GM19397 (cell line): ENCODE results near the gene ELMOD2.
"Not testable (repeated sequence)": the region's sequence is repeated elsewhere in the genome, so short reads cannot be mapped to it uniquely, and the experiment has no call there.

Experiments used
- ATAC-seq: cut with Tn5 transposase; IDR thresholded peaks from one replicate; pipeline ENCODE4 v1.9.1; 2021; ENCODE audit warnings: mild to moderate bottlenecking, moderate library complexity; ENCODE audit not compliant: unreplicated experiment

The ELMOD2 gene, protein sequence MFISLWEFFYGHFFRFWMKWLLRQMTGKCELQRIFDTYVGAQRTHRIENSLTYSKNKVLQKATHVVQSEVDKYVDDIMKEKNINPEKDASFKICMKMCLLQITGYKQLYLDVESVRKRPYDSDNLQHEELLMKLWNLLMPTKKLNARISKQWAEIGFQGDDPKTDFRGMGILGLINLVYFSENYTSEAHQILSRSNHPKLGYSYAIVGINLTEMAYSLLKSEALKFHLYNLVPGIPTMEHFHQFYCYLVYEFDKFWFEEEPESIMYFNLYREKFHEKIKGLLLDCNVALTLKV

DNA sequence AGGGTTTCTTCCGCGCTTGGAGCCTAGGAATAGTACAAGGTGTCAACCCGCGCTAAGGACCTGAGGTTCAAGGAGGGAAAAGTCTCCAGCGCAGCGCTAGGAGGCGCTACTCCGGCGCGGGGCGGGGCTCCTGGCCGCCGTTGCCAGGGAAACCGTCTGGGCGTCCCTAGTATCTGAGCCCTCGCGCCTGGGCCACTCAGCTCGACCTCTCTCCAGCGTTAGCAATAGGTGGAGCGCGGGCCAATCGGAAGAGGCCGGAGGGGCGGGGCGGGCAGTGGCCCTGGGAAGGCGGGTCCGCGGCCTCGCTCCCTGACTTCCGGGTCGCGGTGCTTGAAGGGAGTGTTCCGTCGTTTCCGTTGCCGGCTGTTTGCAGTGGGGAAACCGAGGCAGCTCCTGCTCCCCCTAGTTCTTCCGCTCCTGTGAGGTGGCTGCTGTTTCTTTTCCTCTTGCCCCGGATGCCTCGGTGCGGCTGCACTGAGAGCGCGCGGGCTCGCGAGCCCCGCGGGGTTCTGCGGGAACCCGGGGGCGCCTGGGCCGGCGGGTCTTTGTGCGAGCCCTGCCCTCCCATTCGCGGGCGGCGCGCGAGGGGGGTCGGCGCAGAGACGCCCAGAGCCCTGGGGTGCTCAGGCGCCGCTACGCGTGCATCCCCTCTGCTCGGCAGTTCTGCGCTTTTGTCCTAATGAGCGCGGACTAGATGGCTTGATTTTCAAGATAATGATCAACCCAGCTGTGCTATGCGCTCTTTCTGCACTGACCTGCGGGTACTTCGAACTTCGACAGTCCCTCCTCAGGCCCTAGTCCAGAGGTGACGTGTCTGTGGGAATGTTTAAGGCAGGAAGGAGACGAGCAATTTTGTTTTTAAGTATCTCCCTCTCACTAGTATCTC, at the start of gene ELMOD2:
Gene ELMOD2, plus strand, starts transcription at position 312 of the 886 bp plus-strand sequence. CDS start 1,261 bp downstream, outside the sequence.
- ATAC-seq: peak; percentile 100

DNA sequence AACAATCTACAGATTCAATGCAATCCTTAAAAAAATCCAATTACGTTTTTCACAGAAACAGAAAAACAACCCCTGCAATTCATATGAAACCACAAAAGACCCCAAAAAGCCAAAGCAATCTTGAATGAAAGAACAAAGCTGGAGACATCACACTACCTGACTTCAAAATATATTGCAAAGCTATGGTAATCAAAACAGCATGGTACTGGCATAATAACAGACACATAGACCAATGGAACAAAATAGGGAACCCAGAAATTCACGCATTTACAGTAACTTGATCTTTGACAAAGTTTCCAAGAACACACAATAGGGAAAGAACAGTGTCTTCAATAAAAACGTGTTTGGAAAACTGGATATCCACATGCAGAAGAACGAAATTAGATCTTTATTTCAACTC, 40.5 kb upstream of the ELMOD2 start:
- no peak for ATAC-seq

DNA sequence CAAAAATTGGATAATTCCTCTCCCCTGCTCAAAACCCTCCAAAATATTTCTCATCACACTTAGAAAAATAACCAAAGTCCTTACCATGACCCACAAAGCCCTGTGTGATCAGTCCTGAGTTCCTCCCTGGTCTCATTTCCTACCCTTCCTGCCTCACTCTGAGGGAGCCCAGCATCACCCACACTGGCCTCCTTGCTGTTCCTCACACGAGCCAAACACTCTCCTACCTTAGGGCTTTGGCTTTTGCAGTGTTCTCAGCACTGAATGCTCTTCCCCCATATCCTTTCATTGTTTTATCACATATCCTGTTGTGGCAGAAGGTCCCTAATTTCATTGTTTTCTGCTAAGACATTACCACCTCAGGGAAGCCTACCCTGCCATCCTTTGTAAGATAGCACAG, 38.0 kb upstream of the ELMOD2 start:
- ATAC-seq: no peak

DNA sequence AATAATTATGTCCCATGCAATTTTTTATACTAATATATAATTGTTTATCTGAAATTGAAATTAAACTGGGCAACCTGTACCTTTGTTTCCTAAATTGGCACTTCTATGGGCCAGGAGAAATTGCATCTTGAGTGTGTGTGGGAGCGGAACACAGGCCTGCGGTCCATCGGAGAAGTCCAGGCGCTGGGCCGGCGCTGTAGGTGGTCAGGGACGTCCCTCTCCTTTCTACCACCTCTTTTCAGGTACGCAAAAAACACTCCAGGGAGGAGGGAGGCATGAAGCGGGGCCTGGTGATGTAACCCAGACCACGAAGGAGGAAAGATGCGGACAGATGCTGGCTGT, 26.6 kb upstream of the ELMOD2 start:
- no peak for ATAC-seq

DNA sequence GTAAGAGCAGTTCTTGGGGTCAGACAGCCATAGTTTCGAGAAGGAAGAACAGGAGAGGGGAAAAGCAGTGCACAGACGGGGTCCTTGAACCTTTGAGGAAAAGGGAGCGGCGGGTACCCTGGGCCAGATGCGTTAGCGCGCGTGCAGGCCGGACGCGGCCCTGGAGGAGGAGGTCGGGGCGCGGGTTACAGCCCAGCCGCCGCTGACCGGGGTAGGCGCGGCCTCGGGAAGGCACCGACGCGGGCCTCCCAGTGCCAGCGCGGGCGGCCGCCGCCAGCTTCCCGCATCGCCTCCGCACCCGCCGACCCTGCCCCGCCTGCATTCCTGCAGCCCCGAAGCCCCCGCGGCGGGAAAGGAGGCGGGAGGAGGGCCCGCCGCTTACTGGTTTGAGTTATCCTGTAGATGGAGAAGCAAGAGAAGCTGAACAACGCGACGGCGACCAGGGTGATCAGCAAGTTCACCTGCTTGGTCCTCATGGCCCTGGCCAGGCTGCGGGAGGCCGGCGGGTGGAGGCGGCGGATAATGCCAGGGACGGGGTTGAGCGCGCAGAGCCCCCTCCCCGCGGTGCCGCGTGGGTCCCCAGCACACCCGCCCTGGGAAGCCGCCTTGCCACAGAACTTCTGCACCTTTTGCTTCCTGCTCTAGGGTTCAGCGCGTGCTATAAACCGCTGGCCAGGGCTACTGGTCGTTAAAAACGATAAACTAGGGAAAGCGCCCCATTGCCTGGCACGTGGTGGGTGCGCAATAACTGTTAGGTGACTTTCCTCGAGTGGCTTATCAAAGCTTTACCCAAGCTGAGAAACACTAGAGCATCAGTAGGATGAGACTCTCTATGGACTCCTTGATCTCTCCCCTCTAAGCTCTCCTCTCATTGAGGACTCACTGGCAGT, 26.0 kb upstream of the ELMOD2 start, which contains the start of gene MGAT4D:
Gene MGAT4D, minus strand, starts transcription at position 547 of the 890 bp plus-strand sequence. Its CDS starts 71 bp downstream, at position 476.
- no peak for ATAC-seq

DNA sequence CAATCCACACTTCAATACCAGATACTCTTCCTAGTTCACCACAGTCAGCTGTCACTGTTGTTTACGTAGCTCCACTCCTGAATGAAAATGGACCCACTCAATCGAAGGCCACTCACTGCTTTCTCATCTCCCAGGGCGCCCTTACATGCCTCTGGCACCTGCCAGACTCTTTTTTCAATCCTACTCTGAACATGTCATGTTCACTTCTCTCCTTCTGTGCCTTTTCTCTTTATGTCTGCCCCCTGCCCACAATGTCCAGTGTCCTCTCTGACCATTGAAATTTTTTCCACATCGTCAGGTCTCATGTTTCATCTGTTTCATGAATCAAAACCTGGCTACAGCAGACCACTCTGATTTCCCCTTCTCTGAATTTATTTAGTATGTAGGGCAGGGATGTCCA, 24.6 kb upstream of the ELMOD2 start:
- ATAC-seq: no peak

DNA sequence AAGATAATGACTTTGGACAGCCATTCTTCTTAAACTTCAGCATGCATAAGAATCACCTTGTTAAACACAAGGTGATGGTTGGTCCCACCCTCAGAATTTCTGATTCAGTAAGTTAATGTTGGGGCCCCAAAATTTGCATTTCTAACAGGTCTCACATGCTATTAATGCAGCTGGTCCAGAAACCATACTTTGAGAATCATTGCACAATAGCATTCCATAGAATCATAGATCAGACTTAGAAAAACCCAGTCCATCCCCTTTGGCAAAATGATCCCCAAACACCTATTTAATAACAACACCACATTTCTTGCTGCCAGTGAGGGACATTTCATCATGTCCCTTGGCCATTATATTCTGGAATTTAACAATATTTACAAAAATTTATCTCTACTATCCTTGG, 19.7 kb upstream of the ELMOD2 start:
- ATAC-seq: no peak

DNA sequence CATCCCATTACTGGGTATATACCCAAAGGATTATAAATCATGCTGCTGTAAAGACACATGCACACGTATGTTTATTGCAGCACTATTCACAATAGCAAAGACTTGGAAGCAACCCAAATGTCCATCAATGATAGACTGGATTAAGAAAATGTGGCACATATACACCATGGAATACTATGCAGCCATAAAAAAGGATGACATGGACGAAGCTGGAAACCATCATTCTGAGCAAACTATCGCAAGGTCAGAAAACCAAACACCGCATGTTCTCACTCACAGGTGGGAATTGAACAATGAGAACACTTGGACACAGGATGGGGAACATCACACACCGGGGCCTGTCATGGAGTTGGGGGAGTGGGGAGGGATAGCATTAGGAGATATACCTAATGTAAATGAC, 10.2 kb upstream of the ELMOD2 start:
- ATAC-seq: not testable (repeated sequence)

DNA sequence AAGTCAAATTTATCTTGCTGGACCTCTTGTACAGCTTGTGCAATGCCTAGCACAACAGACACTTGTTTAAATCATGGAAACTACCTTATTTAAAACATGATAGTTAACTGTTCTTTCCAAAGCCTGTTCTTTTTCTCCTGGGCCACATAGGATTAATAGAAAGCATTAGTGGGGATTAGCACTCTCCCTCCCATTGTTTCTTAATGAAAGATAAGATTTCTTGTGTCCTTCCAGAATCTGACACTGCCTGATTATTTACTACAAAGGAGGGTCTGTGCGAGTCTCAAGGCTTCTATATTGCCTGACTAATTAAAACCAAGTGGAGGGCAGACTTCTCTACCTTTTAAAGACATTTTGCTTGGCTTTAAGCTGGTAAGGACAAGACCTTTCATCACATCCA, 8.5 kb upstream of the ELMOD2 start:
- no peak for ATAC-seq

DNA sequence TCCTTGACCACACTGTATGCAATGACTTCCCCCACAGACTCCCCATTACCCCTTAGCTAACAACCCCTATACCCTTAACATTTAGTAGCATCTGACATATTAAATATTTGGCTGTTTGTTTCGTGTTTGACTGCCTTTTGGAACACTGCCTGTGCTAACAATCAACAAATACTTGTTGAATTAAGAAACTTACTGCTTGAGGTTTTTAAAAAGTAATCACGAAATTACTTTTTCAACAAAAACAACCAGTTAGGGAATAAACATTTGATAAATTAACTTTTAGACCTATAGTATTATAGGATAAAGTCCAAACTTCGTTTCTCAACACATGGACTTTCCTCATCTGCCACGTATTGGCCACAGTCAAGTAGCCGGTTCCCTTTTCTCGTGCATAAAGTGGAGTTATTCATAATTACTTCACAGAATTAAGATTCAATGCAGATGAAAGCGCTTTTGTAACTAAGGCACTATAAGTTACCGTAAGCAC, 555 bp upstream of the ELMOD2 start:
- ATAC-seq: peak; percentile 1

DNA sequence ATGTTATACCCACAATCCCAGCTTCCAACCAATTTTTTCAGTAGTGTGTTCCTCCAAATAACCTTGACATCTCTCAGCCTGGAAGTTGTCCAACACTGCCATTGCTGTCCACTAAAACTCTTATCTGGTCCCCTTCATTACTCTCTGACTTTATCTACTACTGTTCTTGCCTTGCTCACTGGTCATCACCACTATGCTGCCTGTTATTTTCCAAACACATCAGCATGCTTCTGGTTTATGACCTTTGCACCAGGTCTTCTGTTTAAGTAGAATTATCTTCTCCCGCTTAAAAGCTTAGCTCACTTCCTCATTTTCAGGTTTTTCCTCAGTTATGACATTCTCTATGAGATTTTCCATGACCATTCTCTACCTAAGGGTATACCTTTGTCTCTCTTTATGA, 5.5 kb downstream of the ELMOD2 start:
- no peak for ATAC-seq

DNA sequence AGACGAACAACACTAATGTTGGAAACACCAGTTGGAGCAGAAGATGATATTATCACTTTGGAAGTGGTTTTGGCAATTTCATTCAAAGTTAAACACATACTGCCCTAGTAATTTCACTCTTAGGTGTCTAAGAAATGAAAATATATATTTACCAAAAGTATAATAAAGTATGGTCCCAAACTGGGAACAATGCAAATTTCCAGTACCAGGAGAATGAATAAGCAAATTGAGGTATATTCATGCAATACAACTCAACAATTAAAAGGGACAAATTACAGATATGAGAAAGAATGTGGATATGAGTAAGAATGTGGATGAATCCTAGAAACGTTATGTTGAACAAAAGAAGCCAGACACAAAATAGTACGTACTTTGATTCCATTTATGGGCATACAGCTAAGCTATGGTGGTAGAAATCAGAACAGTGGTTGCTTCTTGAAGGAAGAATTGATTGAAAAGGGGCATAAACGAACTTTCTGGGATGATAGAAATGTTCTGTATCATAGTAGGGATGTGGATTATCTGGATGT, 10.0 kb downstream of the ELMOD2 start:
- no peak for ATAC-seq

DNA sequence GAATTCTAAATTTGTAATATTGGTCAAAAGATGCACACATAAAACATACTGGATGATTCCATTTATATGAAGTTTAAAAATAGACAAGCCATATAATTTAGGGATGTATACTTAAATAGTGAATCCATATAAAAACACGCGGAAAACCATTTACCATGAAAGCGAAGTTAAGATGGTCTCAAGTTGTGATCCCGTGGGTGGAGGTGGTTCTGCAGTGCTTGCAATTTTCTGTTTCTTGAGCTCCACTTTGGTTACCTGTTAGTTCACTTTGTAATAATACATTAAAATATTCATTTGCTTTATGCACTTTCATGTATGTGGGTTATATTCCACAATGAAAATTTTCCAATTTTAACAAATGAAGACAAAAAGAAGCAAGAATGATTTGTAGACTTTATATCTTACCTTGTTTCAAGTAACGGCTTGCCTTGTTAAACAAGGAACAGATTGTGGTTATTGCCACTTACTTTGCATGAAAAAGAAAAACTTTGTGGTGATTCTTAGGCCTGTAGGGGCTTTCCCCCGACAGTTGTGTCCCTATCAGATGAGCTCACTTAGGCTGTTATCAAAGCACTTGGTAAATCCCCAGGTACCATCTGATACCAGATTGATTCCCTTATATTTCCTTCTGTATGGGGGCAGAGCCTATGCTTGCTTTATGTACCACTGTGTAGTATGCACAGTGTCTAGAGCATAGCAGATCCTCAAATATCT, 32.6 kb downstream of the ELMOD2 start:
- ATAC-seq: peak; percentile 99

DNA sequence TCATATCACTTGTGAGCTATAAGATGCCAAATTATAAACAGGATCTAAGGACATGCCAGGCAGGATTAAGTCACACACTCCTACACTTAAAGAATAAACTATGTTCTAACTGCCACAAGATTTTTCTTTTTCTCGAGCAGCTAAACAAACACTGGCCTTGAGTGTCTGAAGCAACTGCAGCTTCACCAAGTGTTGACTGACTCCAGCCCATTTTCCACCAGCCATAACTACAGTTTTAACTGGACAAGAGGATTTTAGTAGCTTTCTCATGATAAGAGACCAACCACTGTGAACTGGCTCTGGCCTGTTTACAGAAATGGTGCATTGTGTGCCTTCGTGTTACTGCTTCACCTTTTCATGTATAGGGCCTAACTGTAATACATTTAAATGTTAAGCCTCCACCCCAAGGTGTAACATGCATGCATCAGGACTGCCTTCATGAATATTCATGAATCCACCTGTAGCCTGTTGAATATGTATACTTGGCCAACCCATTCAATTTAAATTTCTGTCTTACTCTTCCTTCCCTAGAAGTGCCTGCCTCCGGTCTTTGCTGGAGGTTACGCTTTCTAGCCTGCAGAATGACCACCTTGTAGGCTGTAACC, 34.0 kb downstream of the ELMOD2 start:
- ATAC-seq: no peak

DNA sequence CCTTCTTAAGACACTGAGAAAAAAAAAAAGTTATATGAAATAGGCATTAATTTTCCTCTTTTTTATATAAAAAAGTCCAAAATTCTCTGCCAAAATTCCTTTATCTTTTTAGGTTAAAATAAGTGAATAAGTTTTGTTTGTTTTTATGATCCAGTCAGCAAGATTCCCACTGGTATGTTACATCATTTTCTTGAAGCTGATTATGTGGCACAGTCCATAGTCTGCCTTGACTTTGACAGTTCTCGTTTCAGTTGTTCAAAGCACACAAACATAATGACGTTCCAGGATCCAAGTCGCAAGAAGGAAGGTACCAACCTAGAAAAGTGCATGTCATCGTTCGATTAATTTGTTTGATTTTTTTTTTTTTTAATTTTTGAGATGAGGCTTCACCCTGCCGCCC, 35.7 kb downstream of the ELMOD2 start:
- ATAC-seq: no peak

DNA sequence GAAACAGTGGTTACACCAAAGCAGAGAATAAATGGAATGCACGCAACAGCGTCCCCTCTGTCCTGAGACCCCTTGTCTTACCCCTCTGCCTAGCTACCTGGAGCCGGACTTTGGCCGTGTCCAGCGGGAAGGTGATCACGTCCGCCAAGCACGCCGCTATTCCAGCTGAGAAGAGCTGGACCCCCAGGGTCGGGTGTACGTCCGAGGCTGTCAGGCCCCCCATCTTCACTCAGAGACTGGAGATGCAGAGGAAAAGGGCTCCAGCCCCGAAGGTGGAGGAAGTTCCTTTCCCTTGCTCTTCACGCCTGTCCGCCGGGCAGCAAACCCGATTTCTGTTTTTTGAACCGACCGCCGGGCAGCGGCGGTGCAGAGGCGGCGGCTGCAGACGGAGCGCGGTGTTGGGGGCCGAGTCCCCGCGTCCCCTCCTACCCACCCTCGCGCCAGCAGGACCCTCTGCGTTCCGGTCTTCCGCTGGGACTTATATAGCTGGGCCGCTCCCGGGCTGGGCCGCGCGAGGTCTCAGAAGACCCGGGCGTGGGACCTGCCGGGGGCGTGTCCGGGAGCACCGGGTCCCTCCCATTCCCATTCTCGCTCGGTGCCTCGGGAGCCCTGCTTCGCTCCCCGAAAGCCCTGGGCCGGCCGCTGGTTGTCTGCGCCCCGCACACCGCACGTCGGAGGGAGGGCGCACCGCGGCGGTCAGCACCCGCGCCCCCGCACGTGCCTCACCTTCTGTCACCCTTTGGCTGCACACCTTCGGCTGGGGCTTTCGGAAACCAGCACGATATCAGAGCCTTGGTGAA, 44.7 kb downstream of the ELMOD2 start, which contains the start of gene UCP1:
Gene UCP1, minus strand, starts transcription at position 455 of the 800 bp plus-strand sequence. Its CDS starts 232 bp downstream, at position 223.
- ATAC-seq: no peak

DNA sequence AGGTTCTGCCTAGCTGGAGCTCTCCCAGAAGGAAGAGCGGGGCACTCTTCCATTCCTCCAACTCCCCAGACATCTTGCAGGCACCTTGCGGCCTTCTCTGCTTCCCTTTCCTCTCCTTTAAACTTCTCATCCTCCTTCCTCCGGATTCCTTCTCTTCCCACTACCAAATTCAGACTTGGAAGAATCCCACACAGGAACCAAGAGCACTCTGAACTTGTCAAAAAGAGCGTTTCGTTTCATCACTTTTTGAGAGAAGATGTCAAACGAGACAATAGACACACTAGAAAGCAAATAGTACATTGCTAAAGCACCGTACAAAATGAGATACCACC, 45.3 kb downstream of the ELMOD2 start:
- no peak for ATAC-seq

DNA sequence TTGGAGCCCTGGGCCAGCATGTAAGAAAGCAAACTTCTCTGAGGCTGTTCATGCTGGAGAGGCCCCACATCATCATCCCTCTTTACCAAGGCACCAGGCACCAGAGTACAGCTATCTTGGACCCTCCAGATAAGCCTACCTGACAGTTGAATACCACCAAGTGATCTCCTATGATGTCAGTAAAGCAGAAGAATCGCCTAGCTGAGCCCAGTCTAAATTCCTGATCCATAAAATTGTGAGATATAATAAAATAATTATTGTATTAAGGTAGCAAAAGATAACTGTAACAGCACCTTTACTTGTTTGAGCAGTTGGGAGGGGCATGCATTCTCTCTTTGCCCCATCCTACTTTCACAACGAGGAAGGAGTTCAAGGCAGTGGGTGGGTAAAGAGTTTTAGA, 47.7 kb downstream of the ELMOD2 start:
- ATAC-seq: no peak

DNA sequence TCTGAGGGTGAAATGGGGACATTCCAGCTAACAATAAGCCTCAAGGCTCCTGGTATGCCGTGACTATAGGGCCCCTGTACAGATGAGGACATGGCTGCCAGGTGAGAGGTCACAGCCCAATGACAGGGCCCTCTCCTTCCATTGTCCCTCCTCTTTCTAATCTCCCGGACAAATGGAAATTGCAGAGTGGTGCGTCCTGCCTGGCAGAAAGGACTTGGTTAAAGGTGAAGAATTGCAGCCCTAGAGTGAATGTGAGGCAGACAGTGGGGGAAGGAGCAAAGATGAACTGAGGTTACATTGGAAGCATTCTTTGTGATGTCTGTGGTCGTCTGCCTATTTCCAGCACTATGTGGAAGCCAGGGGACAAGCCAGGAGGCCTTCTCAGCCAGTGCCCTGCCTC, 51.5 kb downstream of the ELMOD2 start:
- no peak for ATAC-seq
